Stimulated activated CD4-positive, alpha-beta T cell treated with anti-CD3 and anti-CD28 coated beads, Interleukin-4, amount 100 ng/mL, for 1 hour (primary cell): ENCODE data around the gene DAGLA.
"Not testable (repeated sequence)": the region's sequence is repeated elsewhere in the genome, so short reads cannot be mapped to it uniquely, and the experiment has no call there.

Experiments used
- DNase-seq: peaks from one replicate; pipeline ENCODE4 v3.0.0-alpha.2; 2020

DAGLA gene, protein sequence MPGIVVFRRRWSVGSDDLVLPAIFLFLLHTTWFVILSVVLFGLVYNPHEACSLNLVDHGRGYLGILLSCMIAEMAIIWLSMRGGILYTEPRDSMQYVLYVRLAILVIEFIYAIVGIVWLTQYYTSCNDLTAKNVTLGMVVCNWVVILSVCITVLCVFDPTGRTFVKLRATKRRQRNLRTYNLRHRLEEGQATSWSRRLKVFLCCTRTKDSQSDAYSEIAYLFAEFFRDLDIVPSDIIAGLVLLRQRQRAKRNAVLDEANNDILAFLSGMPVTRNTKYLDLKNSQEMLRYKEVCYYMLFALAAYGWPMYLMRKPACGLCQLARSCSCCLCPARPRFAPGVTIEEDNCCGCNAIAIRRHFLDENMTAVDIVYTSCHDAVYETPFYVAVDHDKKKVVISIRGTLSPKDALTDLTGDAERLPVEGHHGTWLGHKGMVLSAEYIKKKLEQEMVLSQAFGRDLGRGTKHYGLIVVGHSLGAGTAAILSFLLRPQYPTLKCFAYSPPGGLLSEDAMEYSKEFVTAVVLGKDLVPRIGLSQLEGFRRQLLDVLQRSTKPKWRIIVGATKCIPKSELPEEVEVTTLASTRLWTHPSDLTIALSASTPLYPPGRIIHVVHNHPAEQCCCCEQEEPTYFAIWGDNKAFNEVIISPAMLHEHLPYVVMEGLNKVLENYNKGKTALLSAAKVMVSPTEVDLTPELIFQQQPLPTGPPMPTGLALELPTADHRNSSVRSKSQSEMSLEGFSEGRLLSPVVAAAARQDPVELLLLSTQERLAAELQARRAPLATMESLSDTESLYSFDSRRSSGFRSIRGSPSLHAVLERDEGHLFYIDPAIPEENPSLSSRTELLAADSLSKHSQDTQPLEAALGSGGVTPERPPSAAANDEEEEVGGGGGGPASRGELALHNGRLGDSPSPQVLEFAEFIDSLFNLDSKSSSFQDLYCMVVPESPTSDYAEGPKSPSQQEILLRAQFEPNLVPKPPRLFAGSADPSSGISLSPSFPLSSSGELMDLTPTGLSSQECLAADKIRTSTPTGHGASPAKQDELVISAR

DNA sequence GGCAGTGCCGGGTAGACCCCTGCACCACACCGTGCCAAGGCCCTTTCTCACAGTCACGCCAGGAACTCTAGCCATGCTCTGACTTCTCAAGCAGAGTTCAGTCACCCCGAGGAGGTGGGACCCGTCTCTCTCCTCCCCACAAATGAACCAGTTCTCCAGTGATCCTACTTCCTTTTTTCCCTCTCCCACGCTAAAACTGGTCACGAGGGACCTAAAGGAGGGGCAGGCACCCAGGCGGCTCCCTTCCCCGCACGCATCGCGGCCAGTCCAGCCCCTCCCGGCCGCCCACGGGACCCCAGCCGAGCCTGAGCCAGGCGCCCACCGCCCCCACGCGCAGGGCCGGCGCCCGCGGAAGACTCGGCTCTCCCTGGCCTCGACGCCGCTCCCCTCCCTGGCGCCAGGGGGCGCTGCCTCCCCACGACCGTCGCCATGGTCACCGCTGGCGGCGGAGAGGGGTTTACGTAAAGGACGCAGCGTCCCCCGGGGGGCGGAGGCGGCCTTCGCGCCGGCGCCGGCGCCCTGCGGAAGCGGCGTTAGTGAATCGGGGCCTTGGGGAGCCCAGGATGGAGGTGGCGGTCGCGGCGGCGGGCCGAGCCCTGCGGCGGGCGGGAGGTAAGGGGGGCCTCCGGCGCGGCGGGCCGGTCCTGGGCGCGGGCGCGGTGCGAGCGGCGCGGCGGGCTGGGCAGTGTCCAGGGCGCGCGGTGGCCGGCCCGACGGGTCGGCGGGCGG lies at the start of gene DAGLA:
TSS of gene DAGLA (plus strand) at position 499 of the 729 bp plus-strand sequence. CDS start 39,765 bp downstream, outside the sequence.
- peak; percentile 74 for DNase-seq

DNA sequence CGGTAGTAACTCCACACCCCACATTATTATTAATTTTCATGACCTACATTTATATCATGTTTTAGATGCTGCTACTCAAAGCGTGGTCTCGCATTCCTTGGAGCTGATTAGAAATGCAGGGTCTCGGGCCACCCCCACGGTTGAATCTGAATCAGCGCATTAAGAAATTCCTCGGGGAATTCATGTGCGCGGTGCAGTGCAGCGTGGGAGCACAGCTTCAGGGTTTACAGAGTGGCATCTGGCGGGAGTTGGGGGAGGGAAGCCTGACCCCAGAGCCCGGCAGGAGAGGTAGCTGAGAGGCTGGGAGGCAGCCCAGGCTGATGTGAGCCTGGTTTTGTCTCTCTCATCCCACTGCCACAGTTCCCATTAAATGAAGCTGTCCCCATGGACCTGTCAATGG lies 48.1 kb upstream of the DAGLA start:
- no peak for DNase-seq

DNA sequence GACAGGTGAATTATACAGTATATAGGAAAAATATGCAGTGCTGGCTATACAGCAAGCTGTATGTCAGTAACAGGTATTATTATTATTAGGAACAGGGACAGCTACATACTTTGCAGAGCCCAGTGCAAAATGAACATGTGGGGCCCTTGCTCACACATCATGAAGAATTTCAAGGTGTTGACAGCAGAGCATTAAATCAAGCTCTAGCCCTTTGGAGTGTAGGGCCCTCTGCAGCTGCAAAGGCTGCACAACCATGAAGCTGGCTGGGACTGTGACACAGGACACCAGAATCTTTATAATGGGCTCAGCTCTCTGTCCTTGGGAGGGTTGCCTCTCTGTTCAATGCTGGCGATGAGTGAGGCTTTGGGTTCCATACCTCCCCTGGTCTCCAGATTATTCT lies 44.9 kb upstream of the DAGLA start:
- no peak for DNase-seq

DNA sequence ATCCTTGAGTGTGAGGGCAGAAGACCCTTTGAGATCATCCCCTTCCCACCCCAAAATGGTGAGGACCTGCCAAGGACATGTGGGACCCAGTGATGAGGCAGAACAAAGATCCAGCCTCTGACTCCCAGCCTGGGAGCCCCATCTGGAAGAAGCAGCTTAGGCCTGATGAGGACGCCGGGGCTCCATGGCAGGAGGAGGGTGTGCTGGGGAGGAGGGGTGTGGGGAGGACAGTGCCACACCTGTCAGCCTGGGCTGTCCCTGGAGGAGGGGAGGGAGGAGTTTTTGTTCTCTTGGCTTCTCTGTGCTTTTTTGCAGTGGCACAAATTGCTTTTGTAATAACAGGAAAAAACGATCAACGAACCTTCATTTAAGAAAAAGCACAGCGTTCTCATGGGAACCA lies 44.4 kb upstream of the DAGLA start:
- DNase-seq = no peak

DNA sequence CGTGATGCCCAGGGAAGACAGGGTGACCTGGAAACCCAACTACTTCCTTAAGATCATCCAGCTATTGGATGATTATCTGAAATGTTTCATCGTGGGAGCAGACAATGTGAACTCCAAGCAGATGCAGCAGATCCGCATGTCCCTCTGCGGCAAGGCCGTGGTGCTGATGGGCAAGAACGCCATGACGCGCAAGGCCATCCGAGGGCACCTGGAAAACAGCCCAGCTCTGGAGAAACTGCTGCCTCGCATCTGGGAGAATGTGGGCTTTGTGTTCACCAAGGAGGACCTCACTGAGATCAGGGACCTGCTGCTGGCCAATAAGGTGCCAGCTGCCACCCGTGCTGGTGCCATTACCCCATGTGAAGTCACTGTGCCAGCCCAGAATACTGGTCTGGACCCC lies 43.5 kb upstream of the DAGLA start:
- no peak for DNase-seq

DNA sequence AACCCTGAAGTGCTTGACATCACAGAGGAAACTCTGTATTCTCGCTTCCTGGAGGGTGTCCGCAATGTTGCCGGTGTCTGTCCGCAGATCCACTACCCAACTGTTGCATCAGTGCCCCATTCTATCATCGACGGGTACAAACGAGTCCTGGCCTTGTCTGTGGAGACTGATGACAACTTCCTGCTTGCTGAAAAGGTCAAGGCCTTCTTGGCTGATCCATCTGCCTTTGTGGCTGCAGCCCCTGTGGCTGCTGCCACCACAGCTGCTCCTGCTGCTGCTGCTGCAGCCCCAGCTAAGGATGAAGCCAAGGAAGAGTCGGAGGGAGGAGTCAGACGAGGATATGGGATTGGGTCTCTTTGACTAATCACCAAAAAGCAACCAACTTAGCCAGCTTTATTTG lies 42.9 kb upstream of the DAGLA start:
- DNase-seq = no peak

DNA sequence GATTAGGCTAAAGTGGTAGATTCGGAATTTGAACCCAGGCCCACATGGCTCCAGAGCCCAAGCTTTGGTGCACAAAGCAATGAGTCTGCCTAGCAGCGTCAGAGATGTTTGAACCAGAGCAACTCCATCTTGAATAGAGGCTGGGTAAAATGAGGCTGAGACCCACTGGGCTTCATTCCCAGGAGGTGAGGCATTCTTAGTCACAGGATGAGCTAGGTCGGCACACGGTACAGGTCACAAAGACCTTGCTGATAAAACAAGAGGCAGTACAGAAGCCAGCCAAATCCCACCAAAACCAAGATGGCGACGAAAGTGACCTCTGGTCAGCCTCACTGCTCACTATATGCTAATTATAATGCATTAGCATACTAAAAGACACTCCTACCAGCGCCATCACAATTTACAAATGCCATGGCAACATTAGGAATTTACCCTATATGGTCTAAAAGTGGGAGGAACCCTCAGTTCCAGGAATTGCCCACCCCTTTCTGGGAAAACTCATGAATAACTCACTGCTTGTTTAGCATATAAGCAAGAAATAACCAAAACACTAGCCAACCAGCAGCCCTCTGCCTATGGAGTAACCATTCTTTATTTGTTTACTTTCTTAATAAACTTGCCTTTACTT lies 40.3 kb upstream of the DAGLA start:
- DNase-seq = no peak

DNA sequence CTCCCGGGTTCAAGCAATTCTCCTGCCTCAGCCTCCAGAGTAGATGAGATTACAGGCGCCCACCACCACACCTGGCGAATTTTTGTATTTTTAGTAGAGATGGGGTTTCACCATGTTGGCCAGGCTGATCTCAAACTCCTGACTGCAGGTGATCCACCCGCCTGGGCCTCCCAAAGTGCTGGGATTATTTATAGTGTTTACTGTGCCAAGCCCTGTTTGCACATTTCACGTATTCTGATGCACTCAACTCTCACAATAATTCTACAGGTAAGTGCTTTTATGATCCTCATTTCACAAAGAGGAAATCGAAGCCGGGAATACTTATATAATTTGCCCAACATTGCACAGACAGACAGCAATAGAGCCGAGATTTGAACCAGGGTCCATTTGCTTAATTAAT lies 38.0 kb upstream of the DAGLA start:
- DNase-seq = no peak

DNA sequence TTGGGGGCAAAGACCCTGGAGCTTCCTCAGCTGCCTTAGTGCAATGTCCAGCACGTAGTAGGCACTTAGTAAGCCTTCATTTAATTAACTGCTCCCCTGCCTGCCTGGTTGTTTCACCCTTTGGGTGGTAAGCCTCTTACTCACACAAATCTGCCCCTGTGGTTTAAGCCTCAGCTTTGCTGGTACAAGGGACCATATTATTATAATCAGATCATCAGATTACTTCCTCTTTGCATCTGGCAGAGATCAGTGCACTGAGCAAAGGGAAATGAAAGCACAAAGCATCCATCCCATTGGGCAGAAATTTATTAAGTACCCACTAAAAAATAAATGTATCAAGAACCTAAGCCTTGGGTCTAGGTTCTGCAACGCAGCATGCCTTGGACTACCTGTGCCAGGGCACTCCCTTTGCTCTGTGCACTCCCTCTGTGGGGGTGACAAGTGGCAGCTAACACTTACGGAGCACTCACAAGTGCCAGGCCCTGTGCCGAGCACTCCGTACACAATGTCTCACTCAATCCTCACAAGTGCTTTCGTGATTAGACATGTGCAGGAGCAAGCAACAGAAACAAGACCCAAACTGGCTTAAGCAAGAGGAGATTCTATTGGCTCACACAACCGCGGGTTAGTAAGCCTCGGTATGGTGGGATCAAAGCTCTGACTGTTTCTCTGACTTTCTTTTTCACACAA lies 34.9 kb upstream of the DAGLA start:
- DNase-seq = no peak

DNA sequence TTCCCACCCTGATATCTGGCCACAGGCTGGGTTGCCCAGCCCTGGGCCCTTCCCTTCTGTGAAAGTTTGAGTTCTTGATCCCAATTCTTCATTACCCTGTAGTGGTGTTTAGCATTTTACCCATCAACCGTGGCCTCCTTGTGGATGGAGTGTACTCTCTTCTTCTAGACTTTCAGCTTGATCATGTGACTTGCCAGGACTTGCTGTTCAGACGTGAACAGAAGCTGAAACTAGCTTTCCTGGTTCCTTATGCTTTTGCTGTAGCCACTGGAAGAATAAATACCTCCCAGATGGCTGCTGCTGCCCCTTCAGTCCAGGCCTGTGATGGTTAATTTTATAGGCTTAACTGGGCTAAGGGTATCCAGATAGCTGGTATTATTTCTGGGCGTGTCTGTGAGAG lies 32.7 kb upstream of the DAGLA start:
- DNase-seq = no peak

DNA sequence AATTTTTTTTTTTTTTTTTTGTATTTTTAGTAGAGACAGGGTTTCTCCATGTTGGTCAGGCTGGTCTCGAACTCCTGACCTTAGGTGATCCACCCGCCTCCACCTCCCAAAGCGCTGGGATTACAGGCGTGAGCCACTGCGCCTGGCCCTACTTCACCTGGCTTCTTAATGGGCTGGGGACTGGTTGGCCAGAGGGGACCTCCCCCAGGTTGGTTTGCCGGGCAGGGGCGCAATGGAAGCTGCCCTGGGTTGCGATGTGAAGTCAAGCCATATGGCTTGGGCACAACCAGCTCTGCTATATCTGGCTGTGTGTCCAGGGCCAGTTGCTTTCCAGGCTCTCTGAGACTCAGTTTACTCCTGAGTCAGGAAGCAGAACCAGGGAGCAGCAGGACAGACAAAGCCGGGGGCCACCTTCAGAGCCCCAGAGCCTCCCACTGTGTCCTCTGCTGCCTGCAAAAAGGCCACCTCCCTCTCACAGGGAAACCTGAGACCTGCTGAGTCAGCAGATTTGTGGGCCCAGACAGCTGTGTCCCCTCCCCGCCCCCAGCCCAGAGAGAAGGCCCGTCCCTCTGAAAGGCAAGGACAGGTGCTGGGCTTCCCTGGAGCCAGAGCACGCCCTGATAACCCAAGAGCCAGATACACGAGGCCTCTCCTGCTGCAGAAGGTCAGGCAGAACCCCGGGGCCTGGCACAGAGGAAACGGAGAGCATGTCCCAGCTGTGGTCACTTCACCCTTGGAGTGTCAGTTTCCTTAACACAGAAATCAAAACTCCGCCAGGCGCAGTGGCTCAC lies 29.2 kb upstream of the DAGLA start:
- no peak for DNase-seq

DNA sequence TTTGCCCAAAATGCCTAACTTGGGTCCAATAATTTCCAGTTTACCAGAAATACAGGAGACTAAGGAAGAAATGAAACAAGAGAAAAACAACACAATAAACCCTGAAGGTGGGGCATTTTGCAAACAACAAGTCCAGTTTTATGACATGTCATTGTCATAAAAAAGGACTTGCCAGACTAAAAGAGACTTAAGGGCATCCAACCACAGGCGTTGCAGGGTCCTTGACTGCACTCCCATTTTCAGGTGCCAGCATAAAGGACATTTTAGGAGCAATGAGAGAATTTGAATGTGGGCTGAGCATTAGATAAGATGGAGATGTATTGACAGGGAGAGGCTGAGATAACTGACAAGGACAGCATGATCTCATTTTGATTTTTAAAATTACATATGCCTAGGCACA lies 28.1 kb upstream of the DAGLA start:
- no peak for DNase-seq

DNA sequence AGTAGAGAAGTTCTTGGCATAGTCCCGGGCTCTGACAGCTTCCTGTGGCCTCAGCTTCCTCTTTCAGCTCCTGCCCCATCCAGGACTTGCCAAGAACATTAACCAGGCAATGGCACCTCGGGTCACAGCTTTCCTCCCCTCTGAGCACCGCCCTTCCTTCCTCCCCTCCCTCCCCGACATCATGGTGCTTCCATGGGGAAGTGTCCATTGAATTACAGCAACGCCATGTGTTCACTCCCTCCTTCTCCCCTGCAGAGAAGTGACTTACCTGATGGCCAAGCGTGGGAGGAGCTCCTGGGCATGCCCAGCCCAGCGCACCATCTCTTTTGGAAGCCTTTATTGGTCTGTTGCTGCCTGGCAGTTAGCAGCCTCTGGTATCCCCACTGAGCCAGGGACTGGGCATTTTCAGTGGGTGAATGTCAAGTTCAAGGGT lies 25.8 kb upstream of the DAGLA start:
- DNase-seq = no peak

DNA sequence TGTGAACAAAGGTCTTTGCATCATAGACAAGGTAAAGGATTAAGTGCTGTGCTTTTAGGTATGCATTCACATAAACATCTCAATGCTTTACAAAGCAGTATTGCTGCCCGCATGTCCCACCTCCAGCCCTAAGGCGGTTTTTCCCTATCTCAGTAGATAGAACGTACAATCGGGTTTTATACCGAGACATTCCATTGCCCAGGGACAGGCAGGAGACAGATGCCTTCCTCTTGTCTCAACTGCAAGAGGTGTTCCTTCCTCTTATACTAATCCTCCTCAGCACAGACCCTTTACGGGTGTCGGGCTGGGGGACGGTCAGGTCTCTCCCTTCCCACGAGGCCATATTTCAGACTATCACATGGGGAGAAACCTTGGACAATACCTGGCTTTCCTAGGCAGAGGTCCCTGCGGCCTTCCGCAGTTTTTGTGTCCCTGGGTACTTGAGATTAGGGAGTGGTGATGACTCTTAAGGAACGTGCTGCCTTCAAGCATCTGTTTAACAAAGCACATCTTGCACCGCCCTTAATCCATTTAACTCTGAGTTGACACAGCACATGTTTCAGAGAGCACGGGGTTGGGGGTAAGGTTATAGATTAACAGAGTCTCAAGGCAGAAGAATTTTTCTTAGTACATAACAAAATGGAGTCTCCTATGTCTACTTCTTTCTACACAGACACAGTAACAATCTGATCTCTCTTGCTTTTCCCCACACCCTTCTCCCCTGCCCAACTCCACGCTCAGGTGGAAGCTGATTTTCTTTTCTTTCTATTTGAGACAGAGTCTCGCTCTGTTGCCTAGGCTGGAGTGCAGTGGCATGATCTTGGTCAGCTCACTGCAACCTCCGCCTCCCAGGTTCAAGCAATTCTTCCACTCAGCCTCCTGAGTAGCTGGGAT lies 24.7 kb upstream of the DAGLA start:
- DNase-seq = not testable (repeated sequence)

DNA sequence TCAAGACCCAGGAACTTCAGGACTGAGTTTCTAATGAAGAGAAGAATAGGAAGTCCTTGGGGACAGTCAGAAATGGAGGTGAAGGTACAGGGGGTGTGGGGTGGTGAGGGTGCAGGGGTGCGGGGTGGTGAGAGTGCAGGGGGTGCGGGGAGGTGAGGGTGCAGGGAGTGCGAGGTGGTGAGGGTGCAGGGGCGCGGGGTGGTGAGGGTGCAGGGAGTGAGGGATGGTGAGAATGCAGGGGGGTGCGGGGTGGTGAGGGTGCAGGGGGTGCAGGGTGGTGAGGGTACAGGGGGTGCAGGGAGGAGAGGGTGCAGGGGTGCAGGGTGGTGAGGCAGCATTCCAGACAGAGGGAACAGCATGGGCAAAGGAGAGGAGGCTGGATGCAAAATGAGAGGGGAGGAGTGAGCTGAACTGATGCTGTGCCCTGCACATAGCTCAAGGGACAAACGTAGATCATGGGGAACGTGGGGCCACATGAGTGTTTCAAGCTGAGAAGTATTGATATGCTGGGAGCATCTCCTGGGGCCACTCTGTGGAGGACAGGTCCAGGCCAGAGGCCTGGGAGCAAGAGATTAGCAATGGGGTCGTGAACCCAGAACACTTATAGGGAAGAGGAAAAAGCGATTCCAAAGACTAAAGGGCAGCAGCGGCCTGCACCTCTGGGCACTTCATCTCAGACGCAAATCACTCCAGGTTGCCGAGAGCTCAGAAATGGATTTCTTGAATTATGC lies 23.7 kb upstream of the DAGLA start:
- no peak for DNase-seq

DNA sequence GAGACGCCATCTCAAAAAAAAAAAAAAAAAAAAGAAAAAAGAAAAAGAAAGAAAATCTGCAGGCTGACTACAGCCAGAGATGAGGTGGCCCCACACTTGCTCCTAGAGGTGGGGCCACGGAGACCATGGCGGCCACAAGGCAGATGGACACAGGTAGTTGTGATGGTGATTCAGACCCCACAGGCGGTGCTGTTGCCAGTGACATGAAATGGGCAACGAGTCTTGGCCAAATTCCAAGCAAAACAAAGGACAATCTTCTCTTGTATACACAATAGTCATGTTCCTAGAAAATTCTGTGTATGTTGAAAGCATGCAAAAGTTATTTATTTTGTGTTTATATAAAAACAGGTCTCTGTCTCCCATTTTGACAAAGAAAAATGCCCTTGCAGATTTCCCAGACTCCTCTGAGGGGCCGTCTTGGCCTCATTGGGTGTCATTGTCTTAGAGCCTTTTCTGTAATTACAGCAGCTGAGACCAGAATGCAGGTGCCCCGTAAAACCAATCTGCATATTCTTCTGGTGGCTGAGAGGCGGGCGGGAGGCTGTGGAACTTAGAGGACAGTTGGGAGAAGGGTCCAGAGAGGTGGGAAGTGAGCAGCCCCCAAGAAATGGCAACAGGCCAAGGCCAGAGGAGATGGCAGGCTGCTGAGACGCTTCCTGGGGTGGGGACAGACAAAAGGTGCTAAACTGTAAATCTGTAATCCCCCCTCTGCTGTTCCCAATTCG lies 22.5 kb upstream of the DAGLA start:
- no peak for DNase-seq

DNA sequence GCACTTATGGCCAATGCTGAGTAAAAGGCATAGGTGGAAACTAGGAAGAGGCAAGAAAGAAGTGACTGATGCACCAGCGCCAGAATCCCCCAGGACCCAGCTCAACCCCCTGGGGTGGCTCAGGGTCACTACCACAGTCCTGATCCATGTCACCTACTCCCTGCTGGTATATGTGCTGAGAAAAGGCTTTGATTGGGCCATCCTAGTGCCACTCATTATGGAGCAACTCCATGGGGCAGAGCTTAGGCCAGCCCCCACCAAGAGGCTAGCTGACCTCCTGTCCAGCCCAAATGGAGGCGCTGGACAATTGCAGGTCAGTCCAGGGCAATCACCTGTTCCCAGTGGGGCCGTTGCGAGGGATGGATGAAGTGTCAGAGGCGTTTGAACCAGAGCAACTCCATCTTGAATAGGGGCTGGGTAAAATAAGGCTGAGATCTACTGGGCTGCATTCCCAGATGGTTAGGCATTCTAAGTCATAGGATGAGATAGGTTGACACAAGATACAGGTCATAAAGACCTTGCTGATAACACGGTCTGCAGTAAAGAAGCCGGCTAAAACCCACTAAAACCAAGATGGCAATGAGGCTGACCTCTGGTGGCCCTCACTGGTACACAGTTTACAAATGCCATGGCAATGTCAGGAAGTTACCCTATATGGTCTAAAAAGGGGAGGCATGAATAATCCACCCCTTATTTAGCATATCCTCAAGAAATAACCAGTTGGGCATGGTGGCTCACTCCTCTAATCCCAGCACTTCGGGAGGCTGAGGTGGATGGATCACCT lies 20.6 kb upstream of the DAGLA start:
- DNase-seq = no peak

DNA sequence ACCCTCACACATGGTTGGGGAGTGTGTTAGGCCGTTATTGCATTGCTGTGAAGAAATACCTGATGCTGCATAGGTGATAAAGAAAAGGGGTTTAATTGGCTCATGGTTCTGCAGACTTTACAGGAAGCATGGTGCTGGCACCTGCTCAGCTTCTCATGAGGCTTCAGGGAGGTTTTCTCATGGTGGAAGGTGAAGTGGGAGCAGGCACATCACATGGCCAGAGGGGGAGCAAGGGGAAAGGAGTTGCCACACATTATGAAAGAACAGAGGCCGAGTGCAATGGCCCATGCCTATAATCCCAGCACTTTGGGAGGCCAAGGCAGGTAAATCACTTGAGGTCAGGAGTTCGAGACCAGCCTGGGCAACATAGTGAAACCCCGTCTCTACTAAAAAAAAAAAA lies 19.2 kb upstream of the DAGLA start:
- DNase-seq = not testable (repeated sequence)
